B cell (primary cell): ENCODE measurements around the gene ELAVL4. TPM values are rescaled to one million over a fixed set of nuclear protein-coding genes. Genes with fewer than 3 reads are reported as not detected.

Experiments
- ATAC-seq: fragments of 200-7000 bp; cut with Tn5 transposase; one replicate; pipeline ENCODE4 v1.10.0; 2021; ENCODE audit warnings: low read depth, mild to moderate bottlenecking, moderate number of reproducible peaks, moderate library complexity
- CTCF ChIA-PET: fragments of 350-600 bp; sonication (Branson Sonifier 250); formaldehyde crosslinking; loops from one replicate; lab custom pipeline; 2021; ENCODE audit warnings: antibody characterized with exemption, inconsistent platforms; lab: Charles Lee
- POLR2A ChIA-PET: fragments of 350-600 bp; sonication (Branson Sonifier 250); formaldehyde crosslinking; loops from one replicate; lab custom pipeline; 2021; ENCODE audit warnings: antibody characterized with exemption; lab: Charles Lee
- DNase-seq: peaks from one replicate; pipeline ENCODE4 v3.0.0; 2013
- H2AFZ ChIP-seq: 2 replicates; pipeline ENCODE4 v1.6.1; 2012; ENCODE audit warnings: mild to moderate bottlenecking, low read depth, low read length; ENCODE audit not compliant: insufficient read depth, poor library complexity, severe bottlenecking
- H3K27ac ChIP-seq, 2 donors: 1 replicate in 1 of 2; 2 replicates in 1 of 2; pipeline ENCODE4 v1.5.1; 2012 to 2013; ENCODE audit warnings: low read length in 2 of 2, mild to moderate bottlenecking in 2 of 2, moderate library complexity in 1 of 2
- H3K27me3 ChIP-seq, 4 experiments: fragments of 200-600 bp in 1 of 4; sonication (generic) in 1 of 4; replicated peaks in 1 of 4; 1 replicate in 2 of 4; 2 replicates in 2 of 4; pipeline versions ENCODE4 v1.6.1 to v1.7.0; 2013 to 2016; ENCODE audit warnings: low read length in 3 of 4, mild to moderate bottlenecking in 2 of 4, mixed read lengths in 1 of 4, moderate library complexity in 1 of 4; ENCODE audit not compliant: insufficient read depth in 4 of 4, control insufficient read depth in 3 of 4; ENCODE audit errors: control extremely low read depth in 1 of 4
- H3K36me3 ChIP-seq, 2 experiments: replicated peaks in 1 of 2; 1 replicate in 1 of 2; 2 replicates in 1 of 2; pipeline versions ENCODE4 v1.6.1 to v1.7.1; 2013; ENCODE audit warnings: low read length in 1 of 2; ENCODE audit not compliant: insufficient read depth in 2 of 2, control insufficient read depth in 1 of 2; ENCODE audit errors: control extremely low read depth in 1 of 2, extremely low read depth in 1 of 2
- H3K4me1 ChIP-seq, 2 donors: fragments of 200-600 bp in 1 of 2; sonication (generic) in 1 of 2; 1 replicate in 1 of 2; 2 replicates in 1 of 2; pipeline versions ENCODE4 v1.5.1 to v1.6.1; 2013 to 2017; ENCODE audit warnings: low read length in 2 of 2; ENCODE audit not compliant: control insufficient read depth in 2 of 2, insufficient read depth in 2 of 2
- H3K4me2 ChIP-seq: replicated peaks from 2 replicates; pipeline ENCODE3; 2012; ENCODE audit warnings: mild to moderate bottlenecking, low read depth, low read length; ENCODE audit not compliant: poor library complexity, severe bottlenecking
- H3K4me3 ChIP-seq, 5 experiments: fragments of 200-600 bp in 1 of 5; sonication (generic) in 1 of 5; 1 replicate in 3 of 5; 2 replicates in 2 of 5; pipeline versions ENCODE4 v1.5.1 to v1.7.0; 2011 to 2016; ENCODE audit warnings: low read length in 4 of 5, mild to moderate bottlenecking in 4 of 5, low read depth in 2 of 5, control low read depth in 1 of 5, moderate library complexity in 1 of 5; ENCODE audit not compliant: insufficient read depth in 1 of 5; ENCODE audit errors: control extremely low read depth in 1 of 5, extremely low read depth in 1 of 5
- H3K79me2 ChIP-seq: fragments of 200-600 bp; sonication (generic); one replicate; pipeline ENCODE4 v1.6.0; 2016; ENCODE audit warnings: low read length; ENCODE audit not compliant: control insufficient read depth, insufficient read depth
- H3K9ac ChIP-seq: fragments of 200-600 bp; sonication (generic); 2 replicates; pipeline ENCODE4 v1.6.1; 2017; ENCODE audit warnings: mild to moderate bottlenecking, low read length, moderate library complexity
- H3K9me3 ChIP-seq, 3 donors: one replicate each; pipeline versions ENCODE4 v1.6.1 to v1.7.1; 2013; ENCODE audit warnings: low read length in 2 of 3; ENCODE audit not compliant: control insufficient read depth in 2 of 3, insufficient read depth in 1 of 3; ENCODE audit errors: control extremely low read depth in 1 of 3
- H4K20me1 ChIP-seq: 2 replicates; pipeline ENCODE4 v1.6.0; 2012; ENCODE audit warnings: mild to moderate bottlenecking, low read length; ENCODE audit not compliant: insufficient read depth, control insufficient read depth, poor library complexity, severe bottlenecking
- H3K27ac Mint-ChIP-seq: one replicate; pipeline ENCODE4 v1.8.0; 2021; ENCODE audit warnings: mixed read lengths
- H3K27me3 Mint-ChIP-seq: one replicate; pipeline ENCODE4 v1.8.0; 2021; ENCODE audit warnings: mixed read lengths
- H3K4me1 Mint-ChIP-seq: one replicate; pipeline ENCODE4 v1.8.0; 2021; ENCODE audit warnings: mixed read lengths
- H3K4me3 Mint-ChIP-seq: one replicate; pipeline ENCODE4 v1.8.0; 2021; ENCODE audit warnings: mixed read lengths
- H3K9me3 Mint-ChIP-seq: one replicate; pipeline ENCODE4 v1.8.0; 2022; ENCODE audit warnings: mixed read lengths; ENCODE audit not compliant: insufficient read depth
- CTCF ChIP-seq: fragments of 200-600 bp; IDR thresholded peaks from one replicate; pipeline ENCODE4 v1.8.0; 2022; ENCODE audit warnings: antibody characterized with exemption, mild to moderate bottlenecking
- EZH2 ChIP-seq: IDR thresholded peaks from 2 replicates; pipeline ENCODE4 v1.6.1; 2012; ENCODE audit warnings: borderline replicate concordance, low read depth, mild to moderate bottlenecking, moderate library complexity, low read length; ENCODE audit not compliant: insufficient read depth, poor library complexity, severe bottlenecking
- WGBS: methylation state at CpG from one replicate; pipeline ENCODE4 v1.1.5; 2013; ENCODE audit warnings: missing lambda C conversion rate; ENCODE audit not compliant: insufficient coverage; 5-methylcytosine and 5-hydroxymethylcytosine counted together
- intact Hi-C: fragments of 100-400 bp; cut with micrococcal nuclease; formaldehyde crosslinking; loops from one replicate; pipeline ENCODE4 v1.10.0; 2022
- polyA plus RNA-seq: library from polyadenylated mRNA; depleted of rRNA; stranded (reverse); fragments of >200 nt; gene quantifications from 2 replicates; pipeline ENCODE4 v1.2.3, GENCODE V29; 2012
- total RNA-seq, 2 donors: library from RNA; stranded (reverse); fragments of 120-200 nt in 1 of 2; gene quantifications; 1 replicate in 1 of 2; 2 replicates in 1 of 2; pipeline versions ENCODE4 v1.2.3 to v1.2.4, GENCODE V29; 2013 to 2022

ELAVL4 gene
- total and polyA plus RNA-seq, 2 donors (not counting 1 experiment from before 2014, with no cell fraction given), result not detected

DNA sequence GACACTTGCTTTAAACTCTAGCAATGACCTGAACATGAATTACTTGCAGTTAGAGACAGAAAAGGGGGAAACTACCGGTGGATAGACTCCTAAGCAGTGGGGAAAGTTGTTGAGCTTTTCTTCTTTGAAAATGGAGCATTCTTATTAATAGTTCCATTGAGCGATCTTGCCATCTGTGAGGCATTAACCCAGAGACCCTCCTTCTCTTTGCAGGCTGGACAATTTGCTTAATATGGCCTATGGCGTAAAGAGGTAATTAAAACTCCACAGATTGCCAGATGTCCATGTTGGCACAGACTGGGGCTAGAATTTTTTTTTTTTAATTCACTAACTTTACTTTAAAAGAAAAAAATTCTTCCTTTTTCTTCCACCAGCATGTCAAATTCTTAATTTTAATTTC, 88.5 kb downstream of the ELAVL4 start:
- H3K27me3 ChIP-seq, result peaks cover 0 to 2% (median 0%) of the 10 kb centered on the region in 4 experiments
- CTCF ChIA-PET, result no interaction called here
- H3K27me3 Mint-ChIP-seq, result peaks cover 21% of the 10 kb centered on the region

DNA sequence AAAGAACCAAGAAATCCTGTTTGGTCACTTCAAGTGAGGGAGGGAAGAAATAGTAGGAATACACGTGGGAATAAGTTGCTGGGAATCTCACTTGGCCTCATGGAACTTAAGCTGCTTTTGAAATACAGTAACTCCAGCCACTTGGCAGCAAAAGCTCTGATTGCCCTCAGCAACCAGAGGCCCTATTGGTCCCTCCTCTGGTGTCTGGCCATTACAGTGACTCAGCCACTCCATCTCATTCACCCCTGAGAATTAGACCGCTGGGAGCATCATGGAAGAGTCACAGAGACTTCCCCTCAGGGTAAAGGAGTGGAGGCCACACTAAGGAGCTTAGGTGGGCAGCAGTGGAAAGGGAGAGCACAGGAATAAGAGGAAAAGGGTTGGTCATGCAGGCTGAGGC, 99.6 kb downstream of the ELAVL4 start:
- ChIA-PET POLR2A (no interaction called here), CTCF (no interaction called here)
- DNase-seq, result no peak
- Histone ChIP-seq H3K36me3 (no peaks in the 10 kb centered on the region), H3K4me2 (no peak overlapping the region), H3K9ac (no peak overlapping the region), H3K27ac (no peak overlapping the region), H3K9me3 (no peaks in the 10 kb centered on the region), H2AFZ (no peak overlapping the region), H3K4me3 (no peak overlapping the region), H4K20me1 (no peaks in the 10 kb centered on the region), H3K4me1 (no peaks in the 10 kb centered on the region), H3K79me2 (no peaks in the 10 kb centered on the region), H3K27me3 (no peaks in the 10 kb centered on the region)
- no peaks in the 10 kb centered on the region for H3K4me1 Mint-ChIP-seq
- no peak overlapping the region for H3K27ac Mint-ChIP-seq
- no peak for TF ChIP-seq CTCF
- TF ChIP-seq EZH2, result no peak
- no peak overlapping the region for H3K4me3 Mint-ChIP-seq
- 83% methylated on average over 1 of the region's 2 CpGs for WGBS
- H3K27me3 Mint-ChIP-seq, result peaks cover 4% of the 10 kb centered on the region
- no peaks in the 10 kb centered on the region for H3K9me3 Mint-ChIP-seq
- ATAC-seq, result no peak
- intact Hi-C loops, result no loop called here

More for the DNA sequence above, 88.5 kb downstream of the ELAVL4 start:
- Histone ChIP-seq H3K9ac (no peak overlapping the region), H3K36me3 (no peaks in the 10 kb centered on the region), H3K9me3 (no peaks in the 10 kb centered on the region), H3K79me2 (no peaks in the 10 kb centered on the region), H3K4me1 (no peaks in the 10 kb centered on the region), H3K4me2 (no peak overlapping the region), H2AFZ (no peak overlapping the region), H3K27ac (no peak overlapping the region), H3K4me3 (no peak overlapping the region), H4K20me1 (no peaks in the 10 kb centered on the region)
- H3K27ac Mint-ChIP-seq, result no peak overlapping the region
- no peaks in the 10 kb centered on the region for H3K4me1 Mint-ChIP-seq
- ATAC-seq (no peak), DNase-seq (no peak)
- TF ChIP-seq EZH2 (no peak), CTCF (no peak)
- no peaks in the 10 kb centered on the region for H3K9me3 Mint-ChIP-seq
- intact Hi-C loops, result no loop called here
- POLR2A ChIA-PET, result no interaction called here
- 100% methylated on average over 1 of the region's 3 CpGs for WGBS
- no peak overlapping the region for H3K4me3 Mint-ChIP-seq
